H1 (cell line): ENCODE results near the gene RNF157. TPM values are rescaled to one million over a fixed set of nuclear protein-coding genes. Genes with fewer than 3 reads are reported as not detected.

Experiments used
- CTCF ChIA-PET: fragments of 300-600 bp; sonication (Branson Sonifier 250); formaldehyde crosslinking; loops from one replicate; lab custom pipeline; 2021; ENCODE audit not compliant: partially characterized antibody; lab: Charles Lee
- POLR2A ChIA-PET: fragments of 300-600 bp; sonication (Branson Sonifier 250); formaldehyde crosslinking; loops from one replicate; lab custom pipeline; 2021; ENCODE audit warnings: inconsistent platforms; ENCODE audit not compliant: partially characterized antibody; lab: Charles Lee
- DNase-seq, 2 experiments: peaks; one replicate each; pipeline versions ENCODE4 v3.0.0 to v3.0.0-alpha.2; 2010 to 2022; ENCODE audit warnings: low spot score in 2 of 2, low read depth in 1 of 2, mixed read lengths in 1 of 2
- FAIRE-seq: peaks from 2 replicates; lab custom pipeline; 2011; peaks lifted over from hg19 to GRCh38; lab: Jason Lieb, UNC
- H2AFZ ChIP-seq: 2 replicates; pipeline ENCODE4 v1.8.1; 2012; ENCODE audit warnings: low read length, inconsistent platforms
- H2AK5ac ChIP-seq: 2 replicates; pipeline ENCODE4 v1.6.1; 2013; ENCODE audit warnings: low read depth, low read length
- H2BK120ac ChIP-seq: replicated peaks from 2 replicates; pipeline ENCODE3; 2013; ENCODE audit warnings: low read depth, low read length, inconsistent platforms
- H2BK12ac ChIP-seq: 2 replicates; pipeline ENCODE4 v1.6.1; 2013; ENCODE audit warnings: low read depth, low read length
- H2BK15ac ChIP-seq: 2 replicates; pipeline ENCODE4 v1.6.1; 2013; ENCODE audit warnings: low read length
- H2BK20ac ChIP-seq: 2 replicates; pipeline ENCODE4 v1.6.1; 2013; ENCODE audit warnings: low read length
- H2BK5ac ChIP-seq: 2 replicates; pipeline ENCODE4 v1.6.1; 2013; ENCODE audit warnings: low read depth, low read length
- H3K14ac ChIP-seq: 2 replicates; pipeline ENCODE4 v1.6.1; 2013; ENCODE audit warnings: inconsistent platforms; ENCODE audit not compliant: insufficient read length
- H3K18ac ChIP-seq: 2 replicates; pipeline ENCODE4 v1.6.1; 2013; ENCODE audit warnings: low read length; ENCODE audit errors: extremely low read depth
- H3K23ac ChIP-seq: 2 replicates; pipeline ENCODE4 v1.6.1; 2013; ENCODE audit warnings: inconsistent platforms; ENCODE audit not compliant: insufficient read length
- H3K23me2 ChIP-seq: 2 replicates; pipeline ENCODE4 v1.6.1; 2013; ENCODE audit warnings: low read depth, low read length
- H3K27ac ChIP-seq: 2 replicates; pipeline ENCODE4 v1.6.1; 2011; ENCODE audit warnings: low read depth, low read length, inconsistent platforms
- H3K27me3 ChIP-seq, 4 experiments: replicated peaks in 1 of 4; 1 replicate in 1 of 4; 2 replicates in 3 of 4; pipeline versions ENCODE4 v1.6.1 to v1.8.1; 2011 to 2013; ENCODE audit warnings: low read length in 3 of 4, mild to moderate bottlenecking in 3 of 4, inconsistent platforms in 2 of 4, mixed read lengths in 2 of 4, moderate library complexity in 1 of 4; ENCODE audit not compliant: control insufficient read depth in 3 of 4, insufficient read depth in 3 of 4; ENCODE audit errors: extremely low read depth in 1 of 4
- H3K36me3 ChIP-seq, 4 experiments: 2 replicates each; pipeline versions ENCODE4 v1.6.1 to v1.8.1; 2011 to 2013; ENCODE audit warnings: mild to moderate bottlenecking in 4 of 4, low read length in 3 of 4, moderate library complexity in 2 of 4, control low read depth in 1 of 4, inconsistent platforms in 1 of 4; ENCODE audit not compliant: insufficient read depth in 4 of 4, control insufficient read depth in 2 of 4
- H3K4ac ChIP-seq: replicated peaks from 2 replicates; pipeline ENCODE3; 2013; ENCODE audit warnings: low read length, low read depth, mixed read lengths, inconsistent platforms; ENCODE audit not compliant: insufficient read length
- H3K4me1 ChIP-seq, 4 experiments: replicated peaks in 1 of 4; 1 replicate in 1 of 4; 2 replicates in 3 of 4; pipeline versions ENCODE4 v1.6.1 to v1.8.1; 2011 to 2013; ENCODE audit warnings: low read length in 3 of 4, inconsistent platforms in 2 of 4, mixed read lengths in 1 of 4; ENCODE audit not compliant: insufficient read depth in 4 of 4, control insufficient read depth in 3 of 4
- H3K4me2 ChIP-seq, 2 experiments: 2 replicates each; pipeline versions ENCODE4 v1.6.1 to v1.8.1; 2011 to 2013; ENCODE audit warnings: low read depth in 2 of 2, low read length in 2 of 2, control low read depth in 1 of 2, inconsistent platforms in 1 of 2, mild to moderate bottlenecking in 1 of 2; ENCODE audit not compliant: insufficient read depth in 1 of 2
- H3K4me3 ChIP-seq, 4 experiments: fragments of 200-600, 300-600 bp in 1 of 4; sonication (generic), shearing (Covaris generic), sonication (Bioruptor Twin) in 1 of 4; 2 replicates each; pipeline versions ENCODE4 v1.5.1 to v1.8.1; 2011 to 2016; ENCODE audit warnings: low read length in 4 of 4, low read depth in 3 of 4, control low read depth in 2 of 4, inconsistent platforms in 2 of 4, mild to moderate bottlenecking in 2 of 4, mixed read lengths in 1 of 4, moderate library complexity in 1 of 4; ENCODE audit not compliant: insufficient read depth in 2 of 4; ENCODE audit errors: extremely low read depth in 1 of 4
- H3K56ac ChIP-seq: replicated peaks from 2 replicates; pipeline ENCODE3; 2013; ENCODE audit warnings: low read depth, mild to moderate bottlenecking, mixed read lengths, low read length, inconsistent platforms; ENCODE audit not compliant: insufficient read length
- H3K79me1 ChIP-seq: 2 replicates; pipeline ENCODE4 v1.6.1; 2013; ENCODE audit warnings: low read depth, low read length, control low read depth
- H3K79me2 ChIP-seq, 2 experiments: 2 replicates each; pipeline versions ENCODE4 v1.6.1 to v1.8.1; 2012 to 2013; ENCODE audit warnings: low read length in 2 of 2, mild to moderate bottlenecking in 2 of 2, inconsistent platforms in 1 of 2; ENCODE audit not compliant: insufficient read depth in 2 of 2, control insufficient read depth in 1 of 2
- H3K9ac ChIP-seq, 4 experiments: replicated peaks in 1 of 4; 1 replicate in 1 of 4; 2 replicates in 3 of 4; pipeline versions ENCODE4 v1.6.1 to v1.8.1; 2011 to 2013; ENCODE audit warnings: low read depth in 3 of 4, low read length in 3 of 4, control low read depth in 2 of 4, mild to moderate bottlenecking in 2 of 4, moderate library complexity in 2 of 4, inconsistent platforms in 1 of 4; ENCODE audit errors: extremely low read depth in 1 of 4
- H3K9me3 ChIP-seq, 2 experiments: 2 replicates each; pipeline versions ENCODE4 v1.6.1 to v1.8.1; 2012 to 2013; ENCODE audit warnings: mild to moderate bottlenecking in 2 of 2, moderate library complexity in 2 of 2, control low read depth in 1 of 2, inconsistent platforms in 1 of 2, low read depth in 1 of 2, low read length in 1 of 2, mixed read lengths in 1 of 2; ENCODE audit not compliant: insufficient read depth in 2 of 2
- H4K20me1 ChIP-seq, 2 experiments: replicated peaks in 1 of 2; 2 replicates each; pipeline versions ENCODE3 to v1.8.1; 2011 to 2013; ENCODE audit warnings: inconsistent platforms in 2 of 2, low read length in 2 of 2, mild to moderate bottlenecking in 1 of 2; ENCODE audit not compliant: insufficient read depth in 2 of 2, control insufficient read depth in 1 of 2
- H4K5ac ChIP-seq: 2 replicates; pipeline ENCODE4 v1.6.1; 2013; ENCODE audit warnings: low read length, low read depth, mixed read lengths, inconsistent platforms; ENCODE audit not compliant: insufficient read length
- H4K8ac ChIP-seq: 2 replicates; pipeline ENCODE4 v1.8.0; 2013; ENCODE audit warnings: mild to moderate bottlenecking, moderate library complexity, low read length, inconsistent platforms; ENCODE audit not compliant: insufficient read depth; ENCODE audit errors: extremely low read depth
- H4K91ac ChIP-seq: replicated peaks from 2 replicates; pipeline ENCODE3; 2013; ENCODE audit warnings: low read length, mixed read lengths, inconsistent platforms; ENCODE audit not compliant: insufficient read length
- SIRT6 ChIP-seq: IDR thresholded peaks from one replicate; pipeline ENCODE4 v1.7.1; 2012; ENCODE audit warnings: low read length, inconsistent platforms
- SP2 ChIP-seq: IDR thresholded peaks from 2 replicates; pipeline ENCODE4 v1.6.1; 2012; ENCODE audit warnings: mild to moderate bottlenecking, low read length, inconsistent platforms
- TAF1 ChIP-seq: IDR thresholded peaks from 2 replicates; pipeline ENCODE4 v1.6.1; 2011; ENCODE audit warnings: mild to moderate bottlenecking, low read depth, low read length
- WGBS, 2 experiments: shearing (Covaris generic) in 1 of 2; methylation state at CpG; one replicate each; pipeline versions ENCODE4 v1.1.6 to v1.1.7; 2013 to 2015; ENCODE audit warnings: low lambda C conversion rate in 2 of 2, mixed read lengths in 2 of 2, inconsistent platforms in 1 of 2, low coverage in 1 of 2, missing lambda C conversion rate in 1 of 2; ENCODE audit not compliant: insufficient replicate concordance in 2 of 2, insufficient coverage in 1 of 2, insufficient read length in 1 of 2; ENCODE audit errors: extremely low coverage in 1 of 2, missing lambda C conversion rate in 1 of 2; 5-methylcytosine and 5-hydroxymethylcytosine counted together
- polyA plus RNA-seq, 7 experiments: library from polyadenylated mRNA; depleted of rRNA in 3 of 7; stranded (reverse) in 5 of 7; unstranded in 2 of 7; fragments of >200 nt in 5 of 7; fragments of 200-250 nt in 2 of 7; gene quantifications; 1 replicate in 5 of 7; 2 replicates in 1 of 7; 4 replicates in 1 of 7; pipeline versions ENCODE4 v1.2.1 to v1.2.3, GENCODE V29; 2011 to 2013; ENCODE audit warnings: missing spikeins in 2 of 7, mixed read lengths in 2 of 7
- total RNA-seq: library from RNA; stranded (reverse); fragmentation: NEBNext Ultra II Directional; extraction: Animal tissue kit (Norgen Biotek cat#: 25700); gene quantifications from 2 replicates; pipeline ENCODE4 v1.2.1, GENCODE V29; 2021

RNF157 gene
- total and polyA plus RNA-seq, 2 of the 8 experiments (the other 6 are each of a cell fraction or from before 2014, with no cell fraction given) = 13.4 to 16.7 TPM

DNA sequence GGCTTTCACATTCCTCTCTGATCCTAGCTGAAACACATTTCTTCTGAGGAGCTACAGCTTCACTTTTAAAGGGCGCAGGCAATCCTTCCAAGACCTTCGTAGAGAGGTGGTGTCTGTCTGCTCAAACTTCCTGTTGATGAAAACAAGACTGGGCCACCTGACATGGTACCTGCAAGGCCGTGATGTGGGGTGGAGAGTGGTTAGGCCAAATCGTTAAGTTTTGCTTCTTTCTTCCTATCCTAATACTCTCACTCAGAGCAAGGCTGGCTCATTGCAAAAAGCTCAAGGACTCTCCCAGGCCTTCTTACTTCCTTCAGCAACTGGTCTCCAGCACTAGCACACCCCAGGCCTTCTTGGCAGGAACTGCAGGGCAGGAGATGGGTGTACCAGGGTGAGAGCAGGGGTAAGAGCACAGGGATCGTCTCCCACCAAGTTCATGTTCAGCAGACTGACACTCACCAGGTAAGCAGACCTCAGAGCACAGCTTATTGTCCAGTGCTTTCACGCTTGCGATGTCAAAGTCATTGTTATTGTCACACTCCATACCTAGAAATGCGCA lies 88.3 kb downstream of the RNF157 start:
- FAIRE-seq = no peak
- Histone ChIP-seq H3K4ac (no peak overlapping the region), H3K14ac (no peak overlapping the region), H3K36me3 (no peaks in the 10 kb centered on the region), H3K18ac (no peak overlapping the region), H4K8ac (no peak overlapping the region), H3K9me3 (no peaks in the 10 kb centered on the region), H3K79me2 (no peaks in the 10 kb centered on the region), H3K27me3 (no peaks in the 10 kb centered on the region), H2BK15ac (no peak overlapping the region), H3K4me1 (peaks cover 0 to 13% (median 10%) of the 10 kb centered on the region in 4 experiments; a peak in 5 of 7 replicates), H4K91ac (no peak overlapping the region), H3K56ac (no peak overlapping the region), H3K4me3 (no peak overlapping the region), H3K27ac (no peak overlapping the region), H2BK12ac (no peak overlapping the region), H2AFZ (no peak overlapping the region), H3K79me1 (no peaks in the 10 kb centered on the region), H2BK20ac (no peak overlapping the region), H3K9ac (no peak overlapping the region), H3K23me2 (no peaks in the 10 kb centered on the region), H4K5ac (no peak overlapping the region), H3K4me2 (no peak overlapping the region), H4K20me1 (no peaks in the 10 kb centered on the region), H2BK120ac (no peak overlapping the region), H2BK5ac (no peak overlapping the region), H2AK5ac (no peak overlapping the region), H3K23ac (no peak overlapping the region)
- no peak for TF ChIP-seq SP2
- no peak for TF ChIP-seq SIRT6
- no peak for TF ChIP-seq TAF1
- DNase-seq = no peak
- ChIA-PET CTCF (interaction anchor here (0.9 to 24.4 kb wide), 11 partner anchors 8 to 146 kb away, joined by 3 to 778 read pairs (median 5); partner anchors contain the start of genes EXOC7 and FOXJ1), POLR2A (interaction anchor here (1.0 to 2.2 kb wide), 2 partner anchors 9 to 27 kb away, joined by 3 to 10 read pairs; no protein-coding TSS in a partner anchor)
- 93% methylated on average over 8 of the region's 8 CpGs; no CpG with 5 or more reads in 1 of the 2 experiments for WGBS, 2 experiments
